ENCODE data around the gene SBK2.

The SBK2 gene

DNA sequence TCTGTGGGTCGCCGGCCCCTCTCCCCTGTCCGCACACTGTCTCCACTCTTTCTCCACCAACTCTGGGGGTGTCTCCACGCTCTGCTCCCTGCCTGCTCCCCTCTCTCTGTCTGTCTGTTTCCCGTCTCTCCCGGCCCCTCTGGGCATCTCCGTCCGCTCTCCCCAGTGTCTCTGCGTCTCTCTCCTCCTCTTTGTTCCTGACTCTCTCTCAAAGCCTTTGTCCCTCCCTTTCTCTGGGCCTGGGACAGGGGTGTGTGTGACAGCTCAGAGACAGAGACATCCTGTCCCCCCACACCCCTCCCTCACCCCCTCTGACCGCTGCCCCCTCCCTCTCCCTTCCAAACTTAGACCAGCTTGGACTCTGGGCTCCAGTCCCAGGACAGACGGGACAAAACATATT, 9.1 kb upstream of the SBK2 start:
- Histone ChIP-seq H3K4me1 (peaks cover 67% of the 10 kb centered on the region), H3K4me3 (no peak overlapping the region), H4K20me1 (no peaks in the 10 kb centered on the region), H3K9ac (peak overlapping the region; percentile 81), H3K36me3 (no peaks in the 10 kb centered on the region), H3K4me2 (peak overlapping the region; percentile 85), H3K9me3 (no peaks in the 10 kb centered on the region), H3K27ac (peak overlapping the region; percentile 95), H3K27me3 (no peaks in the 10 kb centered on the region)
- TF ChIP-seq Cebpa-rat (IDR thresholded peaks at IDR 0.05), result no peak

DNA sequence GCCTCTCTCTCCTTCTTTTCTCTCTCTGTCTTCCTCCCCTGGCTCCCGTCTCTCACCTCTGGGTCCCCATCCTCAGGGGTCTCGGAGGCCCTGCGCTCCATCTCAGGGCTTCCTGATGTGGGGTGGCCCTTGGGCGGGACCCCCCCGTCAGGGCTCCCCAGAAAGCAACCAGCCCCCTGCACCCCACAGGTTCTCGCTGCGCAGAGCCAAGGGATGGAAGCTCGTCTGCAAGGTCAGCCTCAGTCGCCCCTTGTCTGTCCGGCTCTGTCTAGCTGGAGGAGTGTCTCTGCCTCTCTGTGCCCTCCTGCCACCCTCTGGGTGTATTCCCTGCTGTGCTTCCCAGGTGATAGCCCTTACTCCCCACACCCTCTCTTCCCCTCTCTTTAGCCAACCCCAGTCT, 8.5 kb upstream of the SBK2 start, which contains the start of gene SBK3:
Gene SBK3 (minus strand): TSS at position 101 of the 400 bp plus-strand sequence. CDS start 0 bp downstream, at position 101.
- H3K9me3 ChIP-seq, result no peaks in the 10 kb centered on the region
- peak within 1 kb of the TSS; percentile 85 for H3K4me2 ChIP-seq
- H4K20me1 ChIP-seq, result no peaks in the 10 kb centered on the region
- peak within 1 kb of the TSS; percentile 95 for H3K27ac ChIP-seq
- peak within 1 kb of the TSS; percentile 81 for H3K9ac ChIP-seq
- H3K27me3 ChIP-seq, result no peaks in the 10 kb centered on the region
- H3K4me3 ChIP-seq, result peak within 1 kb of the TSS; percentile 47; the same call in 1 of the 2 replicates
- peaks cover 61% of the 10 kb centered on the region for H3K4me1 ChIP-seq
- H3K36me3 ChIP-seq, result no peaks in the 10 kb centered on the region
- TF ChIP-seq Cebpa-rat (IDR thresholded peaks at IDR 0.05), result no peak

DNA sequence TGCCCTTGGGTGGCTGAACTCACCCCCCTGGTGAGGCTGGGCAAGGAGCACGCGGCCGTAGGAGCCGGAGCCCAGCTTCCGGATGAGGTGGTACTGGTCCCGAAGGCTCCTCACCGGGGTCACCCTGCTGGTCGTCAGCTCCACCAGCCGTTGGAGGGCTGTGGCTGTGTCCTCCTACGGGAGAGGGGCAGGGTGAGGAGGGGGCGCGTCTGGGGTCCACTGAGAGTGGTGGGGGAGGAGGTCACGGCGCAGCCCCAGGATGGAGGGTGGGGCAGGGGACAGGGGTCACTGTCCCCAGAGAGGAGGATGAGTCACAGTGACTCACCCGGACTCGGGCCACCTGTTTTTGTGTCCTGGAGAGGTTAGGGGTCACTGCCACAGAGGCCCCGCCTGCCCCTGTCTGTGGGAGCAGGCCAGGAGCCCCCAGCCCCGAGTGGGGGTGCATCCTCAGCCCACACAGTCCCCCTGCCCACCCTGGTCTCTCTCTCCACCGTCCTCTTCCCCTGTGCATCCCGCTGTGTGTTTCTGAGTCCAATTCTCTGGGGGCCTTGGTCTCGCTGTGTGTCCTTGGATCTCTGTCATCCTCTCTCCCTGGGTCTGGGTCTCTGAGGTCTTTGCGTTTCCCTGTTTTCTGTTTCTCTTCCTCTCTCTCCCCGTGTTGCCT, 8.0 kb upstream of the SBK2 start:
- H3K9me3 ChIP-seq, result no peaks in the 10 kb centered on the region
- no peaks in the 10 kb centered on the region for H3K27me3 ChIP-seq
- H3K9ac ChIP-seq, result peak overlapping the region; percentile 81
- H3K27ac ChIP-seq, result peak overlapping the region; percentile 95
- peaks cover 56% of the 10 kb centered on the region for H3K4me1 ChIP-seq
- H4K20me1 ChIP-seq, result no peaks in the 10 kb centered on the region
- H3K4me3 ChIP-seq, result no peak overlapping the region
- peak overlapping the region; percentile 85 for H3K4me2 ChIP-seq
- no peaks in the 10 kb centered on the region for H3K36me3 ChIP-seq
- TF ChIP-seq Cebpa-rat (IDR thresholded peaks at IDR 0.05), result no peak

DNA sequence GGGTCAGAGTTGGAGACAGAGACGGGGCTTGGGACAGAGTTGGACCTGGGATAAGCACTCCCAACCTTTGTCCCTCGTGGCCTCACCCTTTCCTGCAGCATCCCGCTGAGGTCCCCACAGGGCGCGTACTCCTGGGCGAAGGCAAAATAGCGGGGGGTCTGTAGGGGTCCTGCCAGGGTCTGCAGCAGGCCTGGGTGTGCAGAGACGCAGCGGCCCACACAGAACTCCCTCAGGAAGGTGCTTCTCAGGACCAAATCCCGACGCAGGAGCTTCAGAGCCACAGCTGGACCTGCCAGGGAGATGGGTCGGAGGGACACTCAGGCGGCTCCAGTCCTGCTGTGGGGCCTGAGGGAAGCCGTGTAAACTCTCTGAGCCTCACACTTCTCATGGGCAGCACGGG, 7.1 kb upstream of the SBK2 start:
- Histone ChIP-seq H4K20me1 (no peaks in the 10 kb centered on the region), H3K4me1 (peaks cover 47% of the 10 kb centered on the region), H3K27me3 (no peaks in the 10 kb centered on the region), H3K9me3 (no peaks in the 10 kb centered on the region), H3K36me3 (no peaks in the 10 kb centered on the region), H3K4me2 (no peak overlapping the region), H3K9ac (no peak overlapping the region), H3K4me3 (no peak overlapping the region), H3K27ac (no peak overlapping the region)
- no peak for TF ChIP-seq Cebpa-rat (IDR thresholded peaks at IDR 0.05)

DNA sequence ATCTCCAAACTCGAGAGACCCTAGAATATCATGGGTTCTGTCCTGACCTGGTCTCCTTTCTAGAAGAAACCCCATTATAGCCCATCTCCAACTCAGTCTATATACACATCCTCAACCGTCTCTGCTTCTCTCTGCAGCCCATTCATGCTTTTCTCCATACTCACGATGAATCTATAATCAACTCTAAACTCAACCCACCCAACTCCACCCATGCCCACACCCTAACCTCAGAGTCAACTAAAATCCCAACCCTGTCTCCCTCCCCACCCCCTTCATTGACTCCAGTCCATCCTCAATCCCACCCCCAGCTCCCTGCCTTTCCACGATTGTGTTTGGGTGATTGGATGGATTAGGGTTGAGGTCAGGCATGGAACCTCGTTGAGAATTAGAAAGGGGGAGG, 6.6 kb upstream of the SBK2 start:
- H3K9me3 ChIP-seq, result no peaks in the 10 kb centered on the region
- H3K4me3 ChIP-seq, result no peak overlapping the region
- H3K4me1 ChIP-seq, result peaks cover 42% of the 10 kb centered on the region
- H3K36me3 ChIP-seq, result no peaks in the 10 kb centered on the region
- H3K4me2 ChIP-seq, result no peak overlapping the region
- no peaks in the 10 kb centered on the region for H4K20me1 ChIP-seq
- H3K27ac ChIP-seq, result no peak overlapping the region
- no peaks in the 10 kb centered on the region for H3K27me3 ChIP-seq
- TF ChIP-seq Cebpa-rat (IDR thresholded peaks at IDR 0.05), result no peak
- no peak overlapping the region for H3K9ac ChIP-seq

DNA sequence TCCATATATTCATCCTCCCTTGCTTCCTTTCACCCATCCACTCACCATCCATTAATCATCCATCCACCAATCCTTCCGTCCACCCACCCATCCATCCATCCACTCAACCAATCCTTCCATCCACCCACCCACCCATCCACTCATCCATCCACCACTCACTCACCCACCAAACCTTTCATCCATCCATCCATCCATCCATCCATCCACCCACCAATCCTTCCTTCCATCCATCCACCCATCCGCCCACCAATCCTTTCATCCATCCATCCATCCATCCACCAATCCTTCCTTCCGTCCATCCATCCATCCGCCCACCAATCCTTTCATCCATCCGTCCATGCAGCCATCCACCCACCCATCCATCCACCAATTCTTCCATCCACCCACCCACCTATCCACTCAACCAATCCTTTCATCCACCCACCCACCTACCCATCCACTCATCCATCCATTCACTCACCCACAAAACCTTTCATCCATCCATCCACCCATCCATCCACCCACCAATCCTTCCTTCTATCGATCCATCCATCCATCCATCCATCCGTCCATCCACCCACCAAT, 5.4 kb upstream of the SBK2 start:
- Histone ChIP-seq H3K27ac (no peak overlapping the region), H3K9me3 (no peaks in the 10 kb centered on the region), H3K27me3 (no peaks in the 10 kb centered on the region), H3K4me1 (peaks cover 31% of the 10 kb centered on the region), H3K36me3 (no peaks in the 10 kb centered on the region), H3K9ac (no peak overlapping the region), H4K20me1 (no peaks in the 10 kb centered on the region), H3K4me3 (no peak overlapping the region), H3K4me2 (no peak overlapping the region)
- TF ChIP-seq Cebpa-rat (IDR thresholded peaks at IDR 0.05), result no peak

DNA sequence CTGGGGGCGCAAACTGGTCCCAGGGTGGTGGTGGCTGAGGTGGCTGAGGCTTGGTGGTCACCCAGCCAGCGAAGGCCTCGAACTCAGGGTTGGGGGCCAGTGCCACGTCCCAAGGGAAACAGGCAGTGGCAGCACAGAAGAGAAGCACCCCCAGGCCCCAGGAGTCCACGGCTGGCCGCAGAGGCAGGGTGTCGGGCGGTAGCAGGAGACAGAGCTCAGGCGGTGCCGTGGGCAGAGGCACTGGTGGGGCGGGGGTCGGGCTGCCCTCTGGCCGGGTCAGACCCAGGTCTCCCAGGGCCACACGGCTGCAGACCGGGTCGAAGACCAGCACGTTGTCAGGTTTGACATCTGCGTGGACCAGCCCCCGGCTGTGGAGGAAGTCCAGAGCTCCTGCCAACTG, 4.2 kb upstream of the SBK2 start:
- H3K9me3 ChIP-seq, result no peaks in the 10 kb centered on the region
- no peak overlapping the region for H3K9ac ChIP-seq
- no peaks in the 10 kb centered on the region for H3K27me3 ChIP-seq
- no peak overlapping the region for H3K4me2 ChIP-seq
- no peak overlapping the region for H3K4me3 ChIP-seq
- no peak overlapping the region for H3K27ac ChIP-seq
- no peaks in the 10 kb centered on the region for H4K20me1 ChIP-seq
- H3K36me3 ChIP-seq, result no peaks in the 10 kb centered on the region
- peaks cover 25% of the 10 kb centered on the region for H3K4me1 ChIP-seq
- no peak for TF ChIP-seq Cebpa-rat (IDR thresholded peaks at IDR 0.05)

DNA sequence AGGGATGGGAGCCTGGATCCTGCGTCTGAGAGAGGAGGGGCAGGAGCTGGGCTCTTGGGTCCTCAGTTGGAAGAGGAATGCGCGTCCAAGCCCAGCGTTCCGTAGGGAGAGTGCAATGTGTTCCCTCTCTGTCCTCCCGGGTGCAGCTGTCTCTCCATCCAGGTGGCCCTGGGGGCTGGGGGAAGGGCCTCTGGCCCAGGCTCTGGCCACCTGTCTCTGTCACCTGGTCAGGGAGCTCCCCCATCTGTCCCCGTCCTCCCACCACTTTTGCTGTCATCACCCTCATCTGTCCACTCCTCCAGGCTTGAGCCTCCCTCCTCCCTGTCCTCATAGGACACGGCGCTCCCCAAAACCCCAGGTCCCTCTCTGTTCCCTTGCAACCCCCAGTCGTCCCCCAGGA, 3.7 kb upstream of the SBK2 start:
- Histone ChIP-seq H3K9ac (no peak overlapping the region), H3K9me3 (no peaks in the 10 kb centered on the region), H3K4me2 (no peak overlapping the region), H3K4me3 (no peak overlapping the region), H4K20me1 (no peaks in the 10 kb centered on the region), H3K27ac (no peak overlapping the region), H3K36me3 (no peaks in the 10 kb centered on the region), H3K4me1 (peaks cover 20% of the 10 kb centered on the region), H3K27me3 (no peaks in the 10 kb centered on the region)
- no peak for TF ChIP-seq Cebpa-rat (IDR thresholded peaks at IDR 0.05)

DNA sequence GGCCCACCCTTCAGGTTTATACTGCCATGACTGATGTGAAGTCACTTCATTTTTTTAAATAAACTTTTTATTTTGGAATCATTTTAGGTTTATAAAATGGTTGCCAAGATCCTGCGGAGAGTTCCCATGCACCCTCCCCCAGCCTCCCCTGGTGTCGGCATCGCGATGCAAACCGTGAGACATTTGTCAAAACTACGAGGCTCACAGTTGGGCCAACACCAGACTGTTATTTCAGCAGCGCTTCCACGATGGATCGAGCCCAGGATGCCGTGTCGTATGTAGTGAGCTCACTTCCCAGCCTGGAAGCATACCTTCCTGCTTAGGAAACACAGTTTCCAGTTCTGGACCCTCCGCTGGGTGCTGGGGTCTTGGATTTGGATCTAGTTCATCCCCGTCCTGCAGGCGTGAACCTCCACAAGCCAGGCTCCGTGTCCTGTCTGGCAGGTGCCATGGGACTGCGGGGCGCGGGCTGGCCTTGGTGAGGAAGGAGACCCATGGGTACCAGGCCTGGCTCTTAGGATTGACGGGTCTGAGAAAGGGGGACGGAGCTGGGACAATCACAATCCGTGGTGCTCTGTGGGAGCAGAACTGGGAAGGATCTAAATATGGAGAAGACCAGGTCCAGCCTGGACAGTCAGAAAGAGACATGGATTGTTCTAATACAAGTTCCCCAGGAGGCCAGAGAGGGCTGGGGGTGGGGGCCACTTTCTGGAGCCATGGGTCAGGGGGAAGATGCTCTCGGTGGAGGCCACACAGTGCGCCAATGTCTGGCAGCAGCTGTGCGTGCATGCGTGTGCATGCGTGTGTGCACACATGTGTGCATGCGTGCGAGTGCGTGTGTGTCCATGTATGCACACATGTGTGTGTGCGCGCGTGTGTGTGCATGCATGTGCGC, 2.4 kb upstream of the SBK2 start:
- no peak overlapping the region for H3K4me3 ChIP-seq

DNA sequence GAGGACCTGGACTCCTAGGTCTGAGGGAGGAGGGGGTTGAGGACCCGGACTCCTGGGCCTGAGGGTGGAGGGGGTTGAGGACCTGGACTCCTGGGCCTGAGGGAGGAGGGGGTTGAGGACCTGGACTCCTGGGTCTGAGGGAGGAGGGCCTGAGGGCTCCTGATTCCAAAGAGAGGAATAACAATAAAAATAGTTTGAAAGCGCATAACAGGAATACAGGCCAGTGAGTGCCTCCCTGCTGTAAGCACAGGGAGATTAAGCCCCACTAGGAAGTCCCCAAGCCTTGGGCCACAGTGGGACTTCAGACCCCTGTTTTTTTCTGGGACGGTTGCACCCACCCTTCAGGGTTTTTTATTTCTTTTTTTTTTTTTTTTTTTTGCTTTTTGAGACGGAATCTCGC, 1.2 kb upstream of the SBK2 start:
- no peak overlapping the region for H3K4me2 ChIP-seq
- no peaks in the 10 kb centered on the region for H3K9me3 ChIP-seq
- no peak overlapping the region for H3K4me3 ChIP-seq
- no peaks in the 10 kb centered on the region for H3K36me3 ChIP-seq
- no peak for TF ChIP-seq Cebpa-rat (IDR thresholded peaks at IDR 0.05)
- no peak overlapping the region for H3K9ac ChIP-seq
- no peak overlapping the region for H3K27ac ChIP-seq
- H4K20me1 ChIP-seq, result no peaks in the 10 kb centered on the region
- no peaks in the 10 kb centered on the region for H3K27me3 ChIP-seq
- 0 out of 2 replicates have a peak, but pooled peaks cover 7% of the 10 kb centered on the region for H3K4me1 ChIP-seq

More for the DNA sequence above, 2.4 kb upstream of the SBK2 start:
- no peak overlapping the region for H3K27ac ChIP-seq
- no peaks in the 10 kb centered on the region for H3K27me3 ChIP-seq
- no peak overlapping the region for H3K4me2 ChIP-seq
- peaks cover 7% of the 10 kb centered on the region; the same call in 1 of the 2 replicates for H3K4me1 ChIP-seq
- no peaks in the 10 kb centered on the region for H3K36me3 ChIP-seq
- H3K9me3 ChIP-seq, result no peaks in the 10 kb centered on the region
- H4K20me1 ChIP-seq, result no peaks in the 10 kb centered on the region
- TF ChIP-seq Cebpa-rat (IDR thresholded peaks at IDR 0.05), result no peak
- H3K9ac ChIP-seq, result no peak overlapping the region
